Left renal cortex interstitium (tissue), 4 donors: Measurements from ENCODE around the gene PTH1R. TPM values are rescaled to one million over a fixed set of nuclear protein-coding genes. Genes with fewer than 3 reads are reported as not detected.

Experiments
- DNase-seq, 4 donors: peaks; one replicate each; pipeline ENCODE4 v3.0.0-alpha.2; 2013; ENCODE audit warnings: low read depth in 4 of 4, low spot score in 2 of 4, missing footprints in 1 of 4
- polyA plus RNA-seq, 4 donors: library from polyadenylated mRNA; unstranded; fragments of 120-200 nt; gene quantifications; one replicate each; pipeline ENCODE4 v1.2.1, GENCODE V29; 2013; ENCODE audit not compliant: insufficient read length in 4 of 4

The PTH1R gene
- polyA plus RNA-seq, 4 donors, result 181 to 236 (median 230) TPM

DNA sequence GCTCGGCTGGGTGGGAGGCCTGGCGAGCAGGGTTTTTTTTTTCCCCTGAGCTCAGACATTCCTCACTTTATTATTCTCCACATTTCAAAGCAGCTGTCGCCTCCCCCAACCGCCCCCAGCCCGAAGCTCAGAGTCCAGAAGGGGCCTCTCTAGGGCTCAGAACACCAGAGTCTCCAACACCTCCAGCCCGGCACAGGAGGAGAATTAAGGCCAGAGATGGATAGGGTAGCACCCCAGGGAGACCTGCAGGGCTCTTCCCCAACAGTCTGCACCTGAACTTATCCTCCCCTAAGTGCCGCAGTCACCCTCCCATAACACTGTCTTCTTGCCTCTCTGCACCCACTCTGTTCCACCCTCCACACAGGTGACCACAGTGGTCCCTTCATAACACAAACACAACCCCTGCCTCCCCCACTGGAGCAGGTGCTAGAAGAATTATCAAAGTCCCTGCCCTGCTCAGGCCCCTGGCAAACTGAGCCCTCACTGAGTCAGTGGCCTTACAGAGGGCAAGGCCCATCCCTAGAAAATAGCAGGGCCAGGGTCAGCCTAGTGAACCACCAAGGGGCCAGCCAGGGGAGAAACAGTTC lies 28.4 kb upstream of the PTH1R start:
- DNase-seq, result peak in 1 of 4 donors; percentile 49

- no peak for DNase-seq
Observed at GRCh38 chr3:46849686-46850467, 27.6 kb upstream of the PTH1R start.

DNA sequence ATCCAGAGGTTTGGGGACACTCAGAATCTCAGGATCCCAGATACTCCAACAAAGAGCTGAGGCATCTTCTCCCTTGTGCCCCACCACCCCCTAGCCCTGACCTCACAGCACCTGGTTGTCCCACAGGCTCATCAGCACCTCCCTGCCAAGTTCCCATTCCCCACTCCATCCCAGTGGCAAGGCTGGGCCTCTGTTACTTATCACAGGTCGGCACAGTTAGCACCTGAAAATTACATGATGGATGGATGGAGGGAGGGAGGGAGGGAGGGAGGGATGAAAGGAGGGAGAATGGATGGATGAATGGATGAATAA lies 27.1 kb upstream of the PTH1R start:
- DNase-seq, result no peak

GRCh38 chr3:46851364-46852333 lies 25.9 kb upstream of the PTH1R start:
- DNase-seq, result no peak

- no peak for DNase-seq
Observed at GRCh38 chr3:46852334-46852720, 25.2 kb upstream of the PTH1R start.

- no peak for DNase-seq
Observed at GRCh38 chr3:46852839-46853355, 24.6 kb upstream of the PTH1R start.

- no peak for DNase-seq
Observed at GRCh38 chr3:46853441-46854415, 23.8 kb upstream of the PTH1R start.

DNA sequence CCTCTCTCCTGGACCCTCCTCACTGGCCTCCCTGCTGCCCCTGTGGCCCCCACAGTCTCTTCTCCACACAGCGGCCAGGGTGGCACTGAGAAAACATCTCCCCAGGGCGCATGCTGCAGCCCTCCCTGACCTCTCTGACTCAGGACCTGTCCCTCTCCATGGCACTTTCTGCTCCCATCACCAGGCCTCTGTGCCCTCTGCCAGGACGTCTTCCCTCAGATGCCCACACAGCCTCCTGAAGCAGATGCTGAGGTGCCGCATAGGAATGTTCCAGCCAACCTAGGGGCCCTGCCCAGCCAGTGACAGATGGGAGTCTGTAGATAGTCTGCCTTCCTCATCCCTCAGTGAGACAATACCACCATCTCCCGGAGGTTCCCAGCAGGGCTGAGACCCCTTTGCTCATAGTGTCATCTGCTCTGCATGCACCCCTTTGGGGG lies 22.9 kb upstream of the PTH1R start:
- DNase-seq, result no peak

GRCh38 chr3:46856576-46857471 lies 20.7 kb upstream of the PTH1R start:
- DNase-seq, result no peak

GRCh38 chr3:46857485-46858341 lies 19.8 kb upstream of the PTH1R start:
- DNase-seq, result no peak

DNA sequence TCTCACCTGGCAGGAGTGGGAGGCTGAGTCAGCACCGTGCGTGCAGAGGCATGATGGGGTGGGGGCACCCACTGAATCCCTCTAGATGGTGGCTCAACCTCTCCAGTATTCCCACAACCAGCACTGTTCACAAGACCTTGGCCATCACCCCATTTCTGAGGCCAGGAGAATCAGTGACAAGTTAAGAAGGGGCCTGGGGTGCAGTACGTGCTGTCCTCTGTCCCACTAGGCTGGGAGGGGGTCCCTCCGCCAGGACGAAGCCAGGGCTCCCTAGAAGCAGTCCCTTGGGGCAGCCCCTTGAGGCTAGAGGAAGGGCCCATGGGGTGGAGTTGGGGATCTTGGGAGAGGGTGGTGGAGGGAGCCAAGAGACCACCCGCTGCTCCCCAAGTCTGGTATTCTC lies 19.1 kb upstream of the PTH1R start:
- DNase-seq, result no peak

DNA sequence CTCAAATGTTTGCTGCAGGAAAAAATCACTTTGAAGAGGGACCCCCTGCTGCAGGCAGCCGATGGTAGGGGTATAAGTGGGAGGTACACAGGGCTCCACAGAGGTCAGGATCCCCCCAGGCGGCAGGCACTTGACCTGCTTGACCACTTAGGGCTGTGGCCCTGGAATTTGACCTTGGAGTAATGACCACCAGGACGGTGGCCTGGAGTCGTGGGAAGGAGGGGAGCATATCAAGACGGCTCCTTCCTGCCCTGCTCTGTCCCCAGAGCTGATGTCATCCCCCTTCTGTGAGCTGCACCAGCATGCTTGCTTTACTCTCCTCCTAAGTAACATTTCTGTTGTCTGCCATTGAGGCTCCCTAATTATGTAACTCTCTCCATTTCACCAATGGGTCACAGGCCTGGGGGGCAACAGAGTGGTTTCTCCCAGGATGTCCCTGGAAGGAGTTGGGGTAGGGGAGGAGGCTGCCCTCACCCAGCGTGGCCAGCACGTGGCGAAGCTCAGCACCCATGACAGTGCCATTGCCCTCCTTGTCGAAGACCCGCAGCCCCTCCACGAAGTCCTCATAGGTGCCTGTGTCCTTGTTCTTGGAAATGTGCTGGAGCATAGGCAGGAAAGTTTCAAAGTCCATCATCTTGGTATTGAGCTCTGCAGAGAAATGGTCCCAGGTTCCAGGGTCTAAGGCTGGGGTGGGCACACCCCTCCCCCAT lies 18.4 kb upstream of the PTH1R start:
- no peak for DNase-seq

- DNase-seq, result no peak
Observed at GRCh38 chr3:46860017-46860809, 17.3 kb upstream of the PTH1R start.

DNA sequence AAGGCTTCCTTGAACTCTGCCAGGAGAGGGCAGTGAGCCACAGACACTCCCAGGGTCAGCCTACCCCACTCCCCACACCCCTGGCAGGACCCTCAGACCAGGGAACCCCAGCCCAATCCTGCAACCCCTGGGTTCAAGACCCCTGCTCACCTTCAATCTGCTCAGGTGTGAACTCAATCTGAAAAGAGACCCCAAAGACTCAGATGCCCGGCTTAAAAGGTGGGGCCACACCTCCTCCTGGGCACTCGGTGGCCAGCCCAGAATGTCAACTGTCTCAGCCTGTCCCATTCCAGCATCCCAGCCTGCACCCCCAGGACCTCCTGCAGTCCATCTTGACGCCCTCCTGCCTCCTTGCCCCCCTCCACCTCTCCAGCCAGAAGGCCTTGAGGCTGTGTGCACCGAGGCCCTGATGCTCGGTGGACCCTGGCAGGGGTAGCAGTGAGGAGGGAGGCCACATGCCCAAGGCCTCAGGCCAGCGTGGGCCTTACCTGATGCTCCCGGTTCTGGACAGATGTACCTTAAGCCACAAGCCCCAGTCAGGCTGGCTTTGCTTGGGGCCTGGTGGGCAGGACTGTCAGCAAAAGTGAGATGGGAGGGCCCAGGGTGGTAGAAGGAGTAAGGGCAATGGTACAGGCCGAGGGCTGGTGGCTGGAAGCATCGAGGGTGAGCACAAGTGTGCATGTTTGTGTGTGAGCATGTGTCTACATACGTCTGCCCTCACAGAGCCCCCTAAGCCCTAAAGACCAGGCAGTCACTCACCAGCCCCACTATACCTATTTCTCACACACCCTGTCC lies 16.5 kb upstream of the PTH1R start:
- no peak for DNase-seq

DNA sequence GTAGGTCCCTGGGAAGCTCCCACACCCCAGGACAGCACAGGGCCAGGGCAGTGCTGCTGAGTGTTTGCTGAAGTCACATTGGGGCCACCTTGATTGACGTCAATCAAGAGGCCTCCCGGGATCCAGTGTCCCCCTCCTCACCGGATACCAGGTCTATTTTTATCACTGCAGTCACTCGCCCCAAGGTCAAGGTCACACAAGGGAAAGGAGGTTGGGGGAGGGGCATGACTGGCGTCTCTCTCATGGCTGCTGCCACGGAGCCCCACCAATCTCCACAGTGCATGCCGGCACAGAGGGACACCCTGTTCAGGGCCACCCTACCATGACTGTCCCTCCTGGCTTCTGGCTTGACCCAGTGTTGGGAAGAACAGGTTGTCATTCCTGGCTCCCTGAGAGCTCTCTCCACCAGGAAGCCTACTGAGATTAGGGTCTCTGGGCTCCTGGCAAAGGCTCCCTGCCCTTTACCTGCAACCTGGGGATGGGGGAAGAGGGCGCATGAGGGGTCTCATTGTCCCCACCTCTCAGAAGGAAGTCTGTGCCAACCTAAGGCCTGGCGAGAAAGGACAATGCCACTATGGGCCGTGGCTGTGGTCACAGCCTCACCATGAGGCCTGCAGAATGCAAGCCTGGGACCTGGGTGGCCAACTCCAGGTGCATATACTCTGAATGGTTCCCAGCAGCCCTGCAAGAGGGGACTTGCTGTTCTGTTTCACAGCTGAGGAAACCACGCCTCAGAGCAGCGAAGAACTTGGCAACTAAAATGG lies 15.7 kb upstream of the PTH1R start:
- no peak for DNase-seq
